SK-N-SH (cell line): Measurements from ENCODE around the gene HID1. TPM values are rescaled to one million over a fixed set of nuclear protein-coding genes. Genes with fewer than 3 reads are reported as not detected.

Experiments
- CTCF ChIA-PET: fragments of 300-600, 350-600 bp; formaldehyde crosslinking; extraction: SDS; loops from one replicate; lab custom pipeline; 2021; lab: Yijun Ruan, JAX
- POLR2A ChIA-PET: fragments of 350-600 bp; sonication (Branson Sonifier 250); formaldehyde crosslinking; extraction: SDS; loops from one replicate; lab custom pipeline; 2020; ENCODE audit warnings: antibody characterized with exemption, inconsistent platforms; lab: Yijun Ruan, JAX
- DNase-seq: peaks from one replicate; pipeline ENCODE4 v3.0.0; 2012
- H2AFZ ChIP-seq: fragments of 200-600 bp; sonication (generic); 2 replicates; pipeline ENCODE4 v1.8.1; 2016; ENCODE audit warnings: antibody characterized with exemption, mild to moderate bottlenecking, low read depth
- H3F3A ChIP-seq: fragments of 200-600 bp; sonication (generic); replicated peaks from 2 replicates; pipeline ENCODE3; 2016; ENCODE audit warnings: antibody characterized with exemption, mild to moderate bottlenecking; ENCODE audit not compliant: insufficient read depth
- H3K27ac ChIP-seq, 2 experiments: fragments of 200-500 bp in 1 of 2; fragments of 200-600 bp in 1 of 2; sonication (Bioruptor generic) in 1 of 2; sonication (generic), shearing (Covaris generic) in 1 of 2; 2 replicates each; pipeline versions ENCODE4 v1.5.1 to v1.6.1; 2014 to 2016; ENCODE audit warnings: low read depth in 2 of 2, inconsistent platforms in 1 of 2, low read length in 1 of 2, mild to moderate bottlenecking in 1 of 2, mixed read lengths in 1 of 2
- H3K27me3 ChIP-seq: fragments of 200-600 bp; sonication (generic), shearing (Covaris generic); 2 replicates; pipeline ENCODE4 v1.6.1; 2016; ENCODE audit warnings: mixed run types; ENCODE audit not compliant: insufficient read depth
- H3K36me3 ChIP-seq, 2 experiments: fragments of 200-500 bp in 1 of 2; fragments of 200-600 bp in 1 of 2; sonication (Bioruptor generic) in 1 of 2; sonication (generic) in 1 of 2; replicated peaks in 1 of 2; 2 replicates each; pipeline versions ENCODE3 to v1.5.1; 2014 to 2016; ENCODE audit warnings: low read length in 1 of 2, mild to moderate bottlenecking in 1 of 2; ENCODE audit not compliant: insufficient read depth in 2 of 2, control insufficient read depth in 1 of 2
- H3K4me1 ChIP-seq, 2 experiments: fragments of 200-500 bp in 1 of 2; fragments of 200-600 bp in 1 of 2; sonication (Bioruptor generic) in 1 of 2; sonication (generic), shearing (Covaris generic) in 1 of 2; 2 replicates each; pipeline versions ENCODE4 v1.5.1 to v1.6.1; 2014 to 2016; ENCODE audit warnings: low read depth in 1 of 2, low read length in 1 of 2, mixed run types in 1 of 2; ENCODE audit not compliant: insufficient read depth in 2 of 2, control insufficient read depth in 1 of 2
- H3K4me2 ChIP-seq: fragments of 200-600 bp; sonication (generic), shearing (Covaris generic); 2 replicates; pipeline ENCODE4 v1.6.1; 2017; ENCODE audit warnings: mixed run types
- H3K4me3 ChIP-seq, 2 experiments: fragments of 200-500 bp in 1 of 2; fragments of 200-600 bp in 1 of 2; sonication (Bioruptor generic) in 1 of 2; sonication (generic), shearing (Covaris generic) in 1 of 2; 2 replicates each; pipeline versions ENCODE4 v1.5.1 to v1.8.1; 2014 to 2016; ENCODE audit warnings: low read depth in 2 of 2, inconsistent platforms in 1 of 2, low read length in 1 of 2, mild to moderate bottlenecking in 1 of 2, mixed read lengths in 1 of 2, moderate library complexity in 1 of 2
- H3K79me2 ChIP-seq: fragments of 200-600 bp; sonication (generic); 2 replicates; pipeline ENCODE4 v1.8.1; 2017; ENCODE audit warnings: mild to moderate bottlenecking; ENCODE audit not compliant: insufficient read depth
- H3K9ac ChIP-seq: fragments of 200-600 bp; sonication (generic); 2 replicates; pipeline ENCODE4 v1.6.1; 2017; ENCODE audit warnings: mixed run types
- H3K9me2 ChIP-seq: fragments of 200-600 bp; sonication (generic); 2 replicates; pipeline ENCODE4 v1.6.1; 2017; ENCODE audit warnings: mixed run types
- H3K9me3 ChIP-seq: fragments of 200-600 bp; sonication (generic); 2 replicates; pipeline ENCODE4 v1.6.1; 2017; ENCODE audit warnings: mixed run types, mild to moderate bottlenecking, moderate library complexity
- H4K20me1 ChIP-seq: fragments of 200-600 bp; sonication (generic); 2 replicates; pipeline ENCODE4 v1.6.1; 2017; ENCODE audit warnings: mild to moderate bottlenecking, mixed run types; ENCODE audit not compliant: insufficient read depth
- ELF1 ChIP-seq: IDR thresholded peaks from 2 replicates; pipeline ENCODE4 v1.4.0; 2012
- FOSL2 ChIP-seq: IDR thresholded peaks from 2 replicates; pipeline ENCODE4 v1.4.0; 2012; ENCODE audit warnings: low read depth, mild to moderate bottlenecking, moderate library complexity, borderline replicate concordance
- FOXJ3 ChIP-seq: sonication (generic); formaldehyde crosslinking; IDR thresholded peaks from 2 replicates; pipeline ENCODE4 v1.5.1; 2020; ENCODE audit warnings: mild to moderate bottlenecking, missing genetic modification reagents
- GATA2 ChIP-seq: sonication (generic); formaldehyde crosslinking; IDR thresholded peaks from 2 replicates; pipeline ENCODE4 v1.5.0; 2020; ENCODE audit warnings: mild to moderate bottlenecking, missing genetic modification reagents
- MXI1 ChIP-seq: IDR thresholded peaks from 2 replicates; pipeline ENCODE4 v1.6.1; 2012; ENCODE audit warnings: mild to moderate bottlenecking, low read depth, low read length, improper control_type of control experiment
- NRF1 ChIP-seq: IDR thresholded peaks from 2 replicates; pipeline ENCODE4 v1.6.1; 2012; ENCODE audit warnings: low read depth, mild to moderate bottlenecking, low read length
- RAD21 ChIP-seq: IDR thresholded peaks from 2 replicates; pipeline ENCODE4 v1.6.1; 2012; ENCODE audit warnings: mild to moderate bottlenecking, low read length
- RCOR1 ChIP-seq: fragments of 150-350 bp; IDR thresholded peaks from 2 replicates; pipeline ENCODE4 v1.6.1; 2017; ENCODE audit warnings: antibody characterized with exemption, low read length
- REST ChIP-seq: IDR thresholded peaks from 2 replicates; pipeline ENCODE4 v1.6.1; 2012; ENCODE audit warnings: mild to moderate bottlenecking, low read depth, low read length, moderate library complexity
- RXRA ChIP-seq: IDR thresholded peaks from 2 replicates; pipeline ENCODE4 v1.4.0; 2012; ENCODE audit warnings: low read depth, mild to moderate bottlenecking, borderline replicate concordance
- TAF1 ChIP-seq: IDR thresholded peaks from 2 replicates; pipeline ENCODE4 v1.6.1; 2012; ENCODE audit warnings: low read depth, mild to moderate bottlenecking, low read length, moderate library complexity, borderline replicate concordance
- TCF12 ChIP-seq: IDR thresholded peaks from 2 replicates; pipeline ENCODE4 v1.4.0; 2012
- USF1 ChIP-seq: IDR thresholded peaks from 2 replicates; pipeline ENCODE4 v1.4.0; 2012; ENCODE audit warnings: low read depth, borderline replicate concordance
- WGBS: methylation state at CpG from one replicate; pipeline ENCODE4 v1.1.6; 2017; ENCODE audit warnings: low lambda C conversion rate; 5-methylcytosine and 5-hydroxymethylcytosine counted together
- polyA plus RNA-seq, 3 experiments: library from polyadenylated mRNA; depleted of rRNA; stranded (reverse); fragments of >200 nt; gene quantifications; 2 replicates each; pipeline ENCODE4 v1.2.3, GENCODE V29; 2012

Gene HID1
- polyA plus RNA-seq, 1 of the 3 experiments (the other 2 are of a cell fraction), result 2.5 TPM

DNA sequence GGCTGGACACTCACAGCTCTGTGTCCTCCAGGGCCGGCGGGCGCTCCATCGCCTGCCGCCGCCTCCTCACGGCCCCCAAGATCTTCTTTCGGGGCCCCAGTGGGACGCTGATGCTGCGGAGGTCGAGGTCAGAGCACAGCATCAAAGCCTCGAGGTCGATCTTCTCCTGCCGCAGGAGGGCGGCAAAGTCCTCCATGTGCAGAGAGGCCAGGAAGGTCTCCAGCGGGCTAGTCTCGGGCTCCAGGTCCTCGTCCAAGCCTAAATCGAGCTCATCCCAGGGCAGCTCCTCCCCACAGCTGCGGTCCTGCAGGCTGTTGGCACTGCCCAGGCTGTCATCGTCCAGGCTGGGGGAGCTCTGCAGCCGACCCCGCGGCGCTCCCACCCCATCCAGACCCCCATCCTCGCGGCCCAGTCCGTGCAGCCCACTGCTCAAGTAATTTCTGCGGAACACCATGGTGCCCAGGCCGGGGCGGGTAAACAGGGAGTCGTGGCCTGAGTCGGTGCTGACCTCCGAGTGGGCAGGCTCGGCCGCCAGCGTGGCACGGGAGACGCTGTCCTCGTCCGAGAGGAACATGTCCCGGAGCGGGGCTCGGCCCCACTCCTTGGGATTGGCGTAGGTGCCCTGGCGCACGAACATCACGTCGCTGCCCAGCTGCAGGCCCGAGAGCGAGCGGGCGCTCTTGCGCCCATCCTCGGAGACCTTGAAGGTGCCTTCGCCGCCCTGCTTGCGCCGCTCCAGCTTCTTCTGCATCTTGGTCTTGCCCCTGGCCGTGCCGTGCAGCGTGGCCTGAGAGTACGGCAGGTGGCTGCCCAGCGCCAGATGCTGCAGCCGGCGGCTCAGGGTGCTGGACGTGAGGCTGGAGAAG, 52.9 kb downstream of the HID1 start (continued):
- TF ChIP-seq RCOR1 (no peak), MXI1 (no peak), TAF1 (no peak), FOSL2 (no peak), REST (no peak), ELF1 (no peak), RAD21 (no peak), TCF12 (no peak), RXRA (no peak), USF1 (no peak)

- POLR2A ChIA-PET, result interaction anchor here (0.7 kb wide), 1 partner anchor 69 kb away, joined by 3 read pairs; the partner anchor contains the start of gene CDR2L
- 73% methylated on average over 5 of the region's 5 CpGs for WGBS
Observed at GRCh38 chr17:74918906-74919305, 53.7 kb downstream of the HID1 start.

More at GRCh38 chr17:74918906-74919305, 53.7 kb downstream of the HID1 start:
- Histone ChIP-seq H3K4me1 (peaks cover 0 to 10% of the 10 kb centered on the region in 2 experiments; a peak in 1 of 4 replicates), H3K4me3 (no peak overlapping the region), H3F3A (no peaks in the 10 kb centered on the region), H3K36me3 (no peaks in the 10 kb centered on the region), H3K27ac (no peak overlapping the region), H3K9me2 (no peaks in the 10 kb centered on the region), H3K27me3 (peaks cover 24% of the 10 kb centered on the region), H3K9me3 (no peaks in the 10 kb centered on the region), H3K9ac (no peak overlapping the region), H3K79me2 (no peaks in the 10 kb centered on the region), H2AFZ (no peak overlapping the region), H3K4me2 (no peak overlapping the region), H4K20me1 (no peaks in the 10 kb centered on the region)
- CTCF ChIA-PET, result interaction anchor here (1.0 to 12.1 kb wide), 4 partner anchors 16 to 141 kb away, joined by 3 to 286 read pairs (median 5); no protein-coding TSS in a partner anchor
- DNase-seq, result no peak
- no peak for TF ChIP-seq GATA2 (CRISPR knock-in tag)
- no peak for TF ChIP-seq NRF1
- TF ChIP-seq TCF12, result no peak
- no peak for TF ChIP-seq FOXJ3 (CRISPR knock-in tag)
